GM23338 (cell line): ENCODE measurements around the gene LRIT1. TPM values are rescaled to one million over a fixed set of nuclear protein-coding genes. Genes with fewer than 3 reads are reported as not detected.

Experiments
- ATAC-seq: fragments of 200-7000 bp; cut with Tn5 transposase; 3 replicates; pipeline ENCODE4 v1.9.1; 2020
- DNase-seq: peaks from one replicate; pipeline ENCODE4 v3.0.0-alpha.2; 2015; ENCODE audit warnings: low spot score
- H2AFZ ChIP-seq: fragments of 200-600 bp; sonication (generic); 2 replicates; pipeline ENCODE4 v1.8.0; 2016; ENCODE audit warnings: antibody characterized with exemption, mild to moderate bottlenecking, moderate library complexity
- H3F3A ChIP-seq: fragments of 200-600 bp; sonication (generic); replicated peaks from 2 replicates; pipeline ENCODE4 v1.8.0; 2017; ENCODE audit warnings: antibody characterized with exemption, mixed run types, low read depth
- H3K27ac ChIP-seq: fragments of 200-600 bp; sonication (generic); 2 replicates; pipeline ENCODE4 v1.6.1; 2016; ENCODE audit warnings: low read depth
- H3K27me3 ChIP-seq: fragments of 200-600 bp; sonication (generic); 2 replicates; pipeline ENCODE4 v1.8.0; 2016; ENCODE audit warnings: mild to moderate bottlenecking, mixed run types, moderate library complexity; ENCODE audit not compliant: insufficient read depth
- H3K36me3 ChIP-seq: fragments of 200-600 bp; sonication (generic); 2 replicates; pipeline ENCODE4 v1.8.0; 2016; ENCODE audit warnings: mild to moderate bottlenecking; ENCODE audit not compliant: insufficient read depth
- H3K4me1 ChIP-seq: fragments of 200-600 bp; sonication (generic); 2 replicates; pipeline ENCODE4 v1.8.0; 2016; ENCODE audit warnings: mild to moderate bottlenecking, moderate library complexity; ENCODE audit not compliant: insufficient read depth
- H3K4me2 ChIP-seq: fragments of 200-600 bp; sonication (generic); 2 replicates; pipeline ENCODE4 v1.7.1; 2017; ENCODE audit warnings: mixed run types
- H3K4me3 ChIP-seq: fragments of 200-600 bp; sonication (generic); 2 replicates; pipeline ENCODE4 v1.6.1; 2016; ENCODE audit warnings: mixed run types
- H3K79me2 ChIP-seq: fragments of 200-600 bp; sonication (generic); replicated peaks from 2 replicates; pipeline ENCODE4 v1.8.0; 2017; ENCODE audit warnings: mild to moderate bottlenecking; ENCODE audit not compliant: insufficient read depth
- H3K9me2 ChIP-seq: fragments of 200-600 bp; sonication (generic); 2 replicates; pipeline ENCODE4 v1.8.0; 2017; ENCODE audit not compliant: insufficient read depth
- H4K20me1 ChIP-seq: fragments of 200-600 bp; sonication (generic); replicated peaks from 2 replicates; pipeline ENCODE4 v1.8.0; 2017; ENCODE audit warnings: mild to moderate bottlenecking; ENCODE audit not compliant: insufficient read depth
- H3K27ac Mint-ChIP-seq: 2 replicates; pipeline ENCODE4 v1.8.0; 2020; ENCODE audit warnings: inconsistent platforms, mild to moderate bottlenecking, moderate library complexity, mixed read lengths
- H3K27me3 Mint-ChIP-seq: 3 replicates; pipeline ENCODE4 v1.8.0; 2022; ENCODE audit warnings: low read depth, mild to moderate bottlenecking, moderate library complexity, mixed read lengths, inconsistent platforms; ENCODE audit not compliant: insufficient read depth, poor library complexity
- H3K36me3 Mint-ChIP-seq: 3 replicates; pipeline ENCODE4 v1.8.0; 2021; ENCODE audit warnings: low read depth, mild to moderate bottlenecking, inconsistent platforms, moderate library complexity, mixed read lengths
- H3K4me1 Mint-ChIP-seq: 3 replicates; pipeline ENCODE4 v1.8.0; 2020; ENCODE audit warnings: mild to moderate bottlenecking, inconsistent platforms, mixed read lengths
- H3K4me3 Mint-ChIP-seq: 3 replicates; pipeline ENCODE4 v1.8.0; 2021; ENCODE audit warnings: moderate library complexity, mild to moderate bottlenecking, inconsistent platforms, mixed read lengths
- H3K9me3 Mint-ChIP-seq: 3 replicates; pipeline ENCODE4 v1.8.0; 2020; ENCODE audit warnings: moderate library complexity, mild to moderate bottlenecking, inconsistent platforms, mixed read lengths
- CREB1 ChIP-seq: fragments of 250-450 bp; sonication (Bioruptor Pico); IDR thresholded peaks from 2 replicates; pipeline ENCODE4 v1.5.0; 2020; ENCODE audit warnings: low read depth, mild to moderate bottlenecking, moderate library complexity
- CTCF ChIP-seq, 2 experiments: fragments of 200-600 bp in 1 of 2; sonication (generic) in 1 of 2; conservative IDR thresholded peaks; 2 replicates each; pipeline versions ENCODE4 v1.5.1 to v1.6.1; 2016 to 2017; ENCODE audit warnings: antibody characterized with exemption in 2 of 2, low read depth in 2 of 2, mild to moderate bottlenecking in 2 of 2, moderate library complexity in 1 of 2
- ETS1 ChIP-seq: IDR thresholded peaks from 2 replicates; pipeline ENCODE4 v1.6.1; 2016; ENCODE audit warnings: antibody characterized with exemption
- EZH2 ChIP-seq: fragments of 200-600 bp; sonication (generic); IDR thresholded peaks from one replicate; pipeline ENCODE4 v1.8.0; 2017; ENCODE audit warnings: antibody characterized with exemption, mild to moderate bottlenecking, low read depth; ENCODE audit not compliant: unreplicated experiment
- EZH2phosphoT487 ChIP-seq: fragments of 200-600 bp; sonication (generic); IDR thresholded peaks from one replicate; pipeline ENCODE4 v1.8.1; 2018; ENCODE audit warnings: antibody characterized with exemption; ENCODE audit not compliant: unreplicated experiment
- JUNB ChIP-seq: IDR thresholded peaks from one replicate; pipeline ENCODE4 v1.6.1; 2016; ENCODE audit warnings: antibody characterized with exemption; ENCODE audit not compliant: unreplicated experiment
- NANOG ChIP-seq: IDR thresholded peaks from 2 replicates; pipeline ENCODE4 v1.6.1; 2016; ENCODE audit warnings: antibody characterized with exemption, borderline replicate concordance
- POLR2AphosphoS5 ChIP-seq: IDR thresholded peaks from 2 replicates; pipeline ENCODE4 v1.6.1; 2016; ENCODE audit warnings: antibody characterized with exemption, low read depth
- STAT1 ChIP-seq: IDR thresholded peaks from one replicate; pipeline ENCODE4 v1.6.1; 2016; ENCODE audit warnings: antibody characterized with exemption; ENCODE audit not compliant: unreplicated experiment
- ZNF114 ChIP-seq: fragments of 250-450 bp; sonication (Bioruptor Pico); IDR thresholded peaks from 2 replicates; pipeline ENCODE4 v1.5.0; 2020; ENCODE audit warnings: mild to moderate bottlenecking, moderate library complexity
- ZNF331 ChIP-seq: fragments of 250-450 bp; sonication (Bioruptor Pico); IDR thresholded peaks from 2 replicates; pipeline ENCODE4 v1.5.0; 2020; ENCODE audit warnings: low read depth, mild to moderate bottlenecking, moderate library complexity
- polyA plus RNA-seq: library from polyadenylated mRNA; unstranded; fragments of >200 nt; fragmentation: Nextera tagmentation; extraction: Ambion mirVana; gene quantifications from 2 replicates; pipeline ENCODE4 v1.2.1, GENCODE V29; 2016
- total RNA-seq: library from RNA; depleted of rRNA; stranded (reverse); fragments of >200 nt; shearing (Covaris generic); gene quantifications from 2 replicates; pipeline ENCODE4 v1.2.3, GENCODE V29; 2014
- TF ChIP-seq, protein P1 (sequence below): fragments of 250-450 bp; sonication (Bioruptor Pico); IDR thresholded peaks from 2 replicates; pipeline ENCODE4 v1.5.0; 2020; ENCODE audit warnings: mild to moderate bottlenecking, moderate library complexity
- TF ChIP-seq, protein P2 (sequence below): IDR thresholded peaks from one replicate; pipeline ENCODE4 v1.6.1; 2018; ENCODE audit warnings: antibody characterized with exemption; ENCODE audit not compliant: unreplicated experiment

Gene LRIT1
- total and polyA plus RNA-seq, 2 experiments from 2014 or later: 0.07 TPM; not detected in 1

- Mint-ChIP-seq H3K27ac (no peak overlapping the region), H3K4me3 (no peak overlapping the region), H3K36me3 (no peaks in the 10 kb centered on the region), H3K27me3 (peaks cover 3% of the 10 kb centered on the region), H3K4me1 (no peaks in the 10 kb centered on the region), H3K9me3 (no peaks in the 10 kb centered on the region)
- H3K27me3 ChIP-seq: no peaks in the 10 kb centered on the region
- no peaks in the 10 kb centered on the region for H3K4me1 ChIP-seq
- H2AFZ ChIP-seq: no peak overlapping the region
- no peak overlapping the region for H3K4me3 ChIP-seq
- H3K9me2 ChIP-seq: no peaks in the 10 kb centered on the region
- H3K4me2 ChIP-seq: no peak overlapping the region
- TF ChIP-seq STAT1 (no peak), NANOG (no peak), ZNF114 (CRISPR knock-in tag) (no peak), CTCF (conservative IDR thresholded peaks at IDR 0.05; ENCODE audit: low read depth in 2 of 2) (no peak), CREB1 (CRISPR knock-in tag) (no peak), EZH2phosphoT487 (no peak), EZH2 (no peak), POLR2AphosphoS5 (no peak), JUNB (no peak), ZNF331 (no peak), ETS1 (no peak)
- TF ChIP-seq, protein P1, sequence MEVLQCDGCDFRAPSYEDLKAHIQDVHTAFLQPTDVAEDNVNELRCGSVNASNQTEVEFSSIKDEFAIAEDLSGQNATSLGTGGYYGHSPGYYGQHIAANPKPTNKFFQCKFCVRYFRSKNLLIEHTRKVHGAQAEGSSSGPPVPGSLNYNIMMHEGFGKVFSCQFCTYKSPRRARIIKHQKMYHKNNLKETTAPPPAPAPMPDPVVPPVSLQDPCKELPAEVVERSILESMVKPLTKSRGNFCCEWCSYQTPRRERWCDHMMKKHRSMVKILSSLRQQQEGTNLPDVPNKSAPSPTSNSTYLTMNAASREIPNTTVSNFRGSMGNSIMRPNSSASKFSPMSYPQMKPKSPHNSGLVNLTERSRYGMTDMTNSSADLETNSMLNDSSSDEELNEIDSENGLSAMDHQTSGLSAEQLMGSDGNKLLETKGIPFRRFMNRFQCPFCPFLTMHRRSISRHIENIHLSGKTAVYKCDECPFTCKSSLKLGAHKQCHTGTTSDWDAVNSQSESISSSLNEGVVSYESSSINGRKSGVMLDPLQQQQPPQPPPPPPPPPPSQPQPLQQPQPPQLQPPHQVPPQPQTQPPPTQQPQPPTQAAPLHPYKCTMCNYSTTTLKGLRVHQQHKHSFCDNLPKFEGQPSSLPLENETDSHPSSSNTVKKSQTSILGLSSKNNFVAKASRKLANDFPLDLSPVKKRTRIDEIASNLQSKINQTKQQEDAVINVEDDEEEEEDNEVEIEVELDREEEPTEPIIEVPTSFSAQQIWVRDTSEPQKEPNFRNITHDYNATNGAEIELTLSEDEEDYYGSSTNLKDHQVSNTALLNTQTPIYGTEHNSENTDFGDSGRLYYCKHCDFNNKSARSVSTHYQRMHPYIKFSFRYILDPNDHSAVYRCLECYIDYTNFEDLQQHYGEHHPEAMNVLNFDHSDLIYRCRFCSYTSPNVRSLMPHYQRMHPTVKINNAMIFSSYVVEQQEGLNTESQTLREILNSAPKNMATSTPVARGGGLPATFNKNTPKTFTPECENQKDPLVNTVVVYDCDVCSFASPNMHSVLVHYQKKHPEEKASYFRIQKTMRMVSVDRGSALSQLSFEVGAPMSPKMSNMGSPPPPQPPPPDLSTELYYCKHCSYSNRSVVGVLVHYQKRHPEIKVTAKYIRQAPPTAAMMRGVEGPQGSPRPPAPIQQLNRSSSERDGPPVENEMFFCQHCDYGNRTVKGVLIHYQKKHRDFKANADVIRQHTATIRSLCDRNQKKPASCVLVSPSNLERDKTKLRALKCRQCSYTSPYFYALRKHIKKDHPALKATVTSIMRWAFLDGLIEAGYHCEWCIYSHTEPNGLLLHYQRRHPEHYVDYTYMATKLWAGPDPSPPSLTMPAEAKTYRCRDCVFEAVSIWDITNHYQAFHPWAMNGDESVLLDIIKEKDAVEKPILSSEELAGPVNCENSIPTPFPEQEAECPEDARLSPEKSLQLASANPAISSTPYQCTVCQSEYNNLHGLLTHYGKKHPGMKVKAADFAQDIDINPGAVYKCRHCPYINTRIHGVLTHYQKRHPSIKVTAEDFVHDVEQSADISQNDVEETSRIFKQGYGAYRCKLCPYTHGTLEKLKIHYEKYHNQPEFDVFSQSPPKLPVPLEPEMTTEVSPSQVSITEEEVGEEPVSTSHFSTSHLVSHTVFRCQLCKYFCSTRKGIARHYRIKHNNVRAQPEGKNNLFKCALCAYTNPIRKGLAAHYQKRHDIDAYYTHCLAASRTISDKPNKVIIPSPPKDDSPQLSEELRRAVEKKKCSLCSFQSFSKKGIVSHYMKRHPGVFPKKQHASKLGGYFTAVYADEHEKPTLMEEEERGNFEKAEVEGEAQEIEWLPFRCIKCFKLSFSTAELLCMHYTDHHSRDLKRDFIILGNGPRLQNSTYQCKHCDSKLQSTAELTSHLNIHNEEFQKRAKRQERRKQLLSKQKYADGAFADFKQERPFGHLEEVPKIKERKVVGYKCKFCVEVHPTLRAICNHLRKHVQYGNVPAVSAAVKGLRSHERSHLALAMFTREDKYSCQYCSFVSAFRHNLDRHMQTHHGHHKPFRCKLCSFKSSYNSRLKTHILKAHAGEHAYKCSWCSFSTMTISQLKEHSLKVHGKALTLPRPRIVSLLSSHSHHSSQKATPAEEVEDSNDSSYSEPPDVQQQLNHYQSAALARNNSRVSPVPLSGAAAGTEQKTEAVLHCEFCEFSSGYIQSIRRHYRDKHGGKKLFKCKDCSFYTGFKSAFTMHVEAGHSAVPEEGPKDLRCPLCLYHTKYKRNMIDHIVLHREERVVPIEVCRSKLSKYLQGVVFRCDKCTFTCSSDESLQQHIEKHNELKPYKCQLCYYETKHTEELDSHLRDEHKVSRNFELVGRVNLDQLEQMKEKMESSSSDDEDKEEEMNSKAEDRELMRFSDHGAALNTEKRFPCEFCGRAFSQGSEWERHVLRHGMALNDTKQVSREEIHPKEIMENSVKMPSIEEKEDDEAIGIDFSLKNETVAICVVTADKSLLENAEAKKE (CRISPR knock-in tag): no peak
- TF ChIP-seq, protein P2, sequence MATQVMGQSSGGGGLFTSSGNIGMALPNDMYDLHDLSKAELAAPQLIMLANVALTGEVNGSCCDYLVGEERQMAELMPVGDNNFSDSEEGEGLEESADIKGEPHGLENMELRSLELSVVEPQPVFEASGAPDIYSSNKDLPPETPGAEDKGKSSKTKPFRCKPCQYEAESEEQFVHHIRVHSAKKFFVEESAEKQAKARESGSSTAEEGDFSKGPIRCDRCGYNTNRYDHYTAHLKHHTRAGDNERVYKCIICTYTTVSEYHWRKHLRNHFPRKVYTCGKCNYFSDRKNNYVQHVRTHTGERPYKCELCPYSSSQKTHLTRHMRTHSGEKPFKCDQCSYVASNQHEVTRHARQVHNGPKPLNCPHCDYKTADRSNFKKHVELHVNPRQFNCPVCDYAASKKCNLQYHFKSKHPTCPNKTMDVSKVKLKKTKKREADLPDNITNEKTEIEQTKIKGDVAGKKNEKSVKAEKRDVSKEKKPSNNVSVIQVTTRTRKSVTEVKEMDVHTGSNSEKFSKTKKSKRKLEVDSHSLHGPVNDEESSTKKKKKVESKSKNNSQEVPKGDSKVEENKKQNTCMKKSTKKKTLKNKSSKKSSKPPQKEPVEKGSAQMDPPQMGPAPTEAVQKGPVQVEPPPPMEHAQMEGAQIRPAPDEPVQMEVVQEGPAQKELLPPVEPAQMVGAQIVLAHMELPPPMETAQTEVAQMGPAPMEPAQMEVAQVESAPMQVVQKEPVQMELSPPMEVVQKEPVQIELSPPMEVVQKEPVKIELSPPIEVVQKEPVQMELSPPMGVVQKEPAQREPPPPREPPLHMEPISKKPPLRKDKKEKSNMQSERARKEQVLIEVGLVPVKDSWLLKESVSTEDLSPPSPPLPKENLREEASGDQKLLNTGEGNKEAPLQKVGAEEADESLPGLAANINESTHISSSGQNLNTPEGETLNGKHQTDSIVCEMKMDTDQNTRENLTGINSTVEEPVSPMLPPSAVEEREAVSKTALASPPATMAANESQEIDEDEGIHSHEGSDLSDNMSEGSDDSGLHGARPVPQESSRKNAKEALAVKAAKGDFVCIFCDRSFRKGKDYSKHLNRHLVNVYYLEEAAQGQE: no peak
- H3K36me3 ChIP-seq: no peaks in the 10 kb centered on the region
- no peaks in the 10 kb centered on the region for H3K79me2 ChIP-seq
- H3K27ac ChIP-seq: no peak overlapping the region
- H3F3A ChIP-seq: no peaks in the 10 kb centered on the region
- ATAC-seq (no peak), DNase-seq (no peak)
- no peaks in the 10 kb centered on the region; the same call in 1 of the 2 replicates for H4K20me1 ChIP-seq
Measured at GRCh38 chr10:84205853-84206525, 35.4 kb downstream of the LRIT1 start.
